ENCODE results near the gene ZXDA.
"Not testable (repeated sequence)": the region's sequence is repeated elsewhere in the genome, so short reads cannot be mapped to it uniquely, and the experiment has no call there.

ZXDA gene, protein sequence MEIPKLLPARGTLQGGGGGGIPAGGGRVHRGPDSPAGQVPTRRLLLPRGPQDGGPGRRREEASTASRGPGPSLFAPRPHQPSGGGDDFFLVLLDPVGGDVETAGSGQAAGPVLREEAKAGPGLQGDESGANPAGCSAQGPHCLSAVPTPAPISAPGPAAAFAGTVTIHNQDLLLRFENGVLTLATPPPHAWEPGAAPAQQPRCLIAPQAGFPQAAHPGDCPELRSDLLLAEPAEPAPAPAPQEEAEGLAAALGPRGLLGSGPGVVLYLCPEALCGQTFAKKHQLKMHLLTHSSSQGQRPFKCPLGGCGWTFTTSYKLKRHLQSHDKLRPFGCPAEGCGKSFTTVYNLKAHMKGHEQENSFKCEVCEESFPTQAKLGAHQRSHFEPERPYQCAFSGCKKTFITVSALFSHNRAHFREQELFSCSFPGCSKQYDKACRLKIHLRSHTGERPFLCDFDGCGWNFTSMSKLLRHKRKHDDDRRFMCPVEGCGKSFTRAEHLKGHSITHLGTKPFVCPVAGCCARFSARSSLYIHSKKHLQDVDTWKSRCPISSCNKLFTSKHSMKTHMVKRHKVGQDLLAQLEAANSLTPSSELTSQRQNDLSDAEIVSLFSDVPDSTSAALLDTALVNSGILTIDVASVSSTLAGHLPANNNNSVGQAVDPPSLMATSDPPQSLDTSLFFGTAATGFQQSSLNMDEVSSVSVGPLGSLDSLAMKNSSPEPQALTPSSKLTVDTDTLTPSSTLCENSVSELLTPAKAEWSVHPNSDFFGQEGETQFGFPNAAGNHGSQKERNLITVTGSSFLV

DNA sequence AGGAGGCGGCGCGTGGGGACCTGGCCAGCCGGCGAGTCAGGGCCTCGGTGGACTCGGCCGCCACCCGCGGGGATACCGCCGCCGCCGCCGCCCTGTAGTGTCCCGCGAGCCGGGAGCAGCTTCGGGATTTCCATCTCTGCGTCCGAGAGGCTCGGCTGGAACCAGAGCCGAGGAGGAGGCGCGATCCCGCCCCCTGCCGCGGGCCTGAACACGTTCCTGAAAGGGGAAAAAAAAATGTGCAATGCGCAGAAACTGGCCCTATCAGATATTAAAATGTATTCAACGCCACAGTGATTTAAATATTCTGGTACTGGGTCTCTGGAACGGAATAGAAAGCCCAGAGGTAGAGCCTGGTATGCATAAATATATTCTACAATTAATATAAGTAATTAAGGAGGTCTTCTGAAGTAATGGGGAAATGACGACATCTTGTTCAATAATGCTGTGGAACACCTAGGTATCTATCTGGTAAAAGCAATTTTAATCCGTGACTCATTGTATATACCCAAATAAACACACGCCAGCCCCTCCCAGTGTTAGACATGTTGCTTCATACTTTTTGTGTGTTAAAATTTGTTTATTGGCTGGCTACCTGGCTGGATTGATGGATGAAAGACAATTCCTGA is at the start of gene ZXDA:
TSS of gene ZXDA (minus strand) at position 172 of the 626 bp plus-strand sequence. CDS start at position 134, 38 bp downstream.
- peak; percentile 68 for ATAC-seq
- DNase-seq (ENCODE audit: low spot score in 2 of 2); H3K36me3 Mint-ChIP-seq; H3K9me3 Mint-ChIP-seq: not testable (repeated sequence)
- Mint-ChIP-seq H3K4me3 (peak within 1 kb of the TSS; percentile 61), H3K4me1 (peaks cover 23% of the 10 kb centered on the region), H3K27ac (peak within 1 kb of the TSS; percentile 90)

DNA sequence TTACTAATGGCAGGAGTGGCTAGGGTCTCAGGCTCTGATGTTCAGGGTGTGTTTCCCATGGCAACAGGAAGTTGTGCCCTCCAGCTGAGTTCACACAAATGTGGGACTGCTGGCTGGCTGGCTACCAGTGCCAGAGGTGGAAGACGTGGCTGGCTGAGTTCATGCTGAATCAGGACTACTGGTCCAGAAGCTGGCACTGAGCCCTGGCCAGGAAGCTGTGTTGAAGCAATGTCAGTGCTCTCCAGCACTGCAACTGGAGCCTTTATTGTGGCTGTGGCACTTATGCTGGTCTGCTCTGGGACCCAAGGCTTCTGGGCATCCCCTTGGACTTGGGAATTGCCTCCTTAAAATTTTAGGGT is 42.0 kb upstream of the ZXDA start:
- Mint-ChIP-seq H3K9me3 (peaks cover 3% of the 10 kb centered on the region), H3K4me3 (no peak overlapping the region), H3K36me3 (no peaks in the 10 kb centered on the region), H3K4me1 (no peaks in the 10 kb centered on the region), H3K27ac (no peak overlapping the region)
- DNase-seq (ENCODE audit: low spot score in 2 of 2) (no peak), ATAC-seq (no peak)

DNA sequence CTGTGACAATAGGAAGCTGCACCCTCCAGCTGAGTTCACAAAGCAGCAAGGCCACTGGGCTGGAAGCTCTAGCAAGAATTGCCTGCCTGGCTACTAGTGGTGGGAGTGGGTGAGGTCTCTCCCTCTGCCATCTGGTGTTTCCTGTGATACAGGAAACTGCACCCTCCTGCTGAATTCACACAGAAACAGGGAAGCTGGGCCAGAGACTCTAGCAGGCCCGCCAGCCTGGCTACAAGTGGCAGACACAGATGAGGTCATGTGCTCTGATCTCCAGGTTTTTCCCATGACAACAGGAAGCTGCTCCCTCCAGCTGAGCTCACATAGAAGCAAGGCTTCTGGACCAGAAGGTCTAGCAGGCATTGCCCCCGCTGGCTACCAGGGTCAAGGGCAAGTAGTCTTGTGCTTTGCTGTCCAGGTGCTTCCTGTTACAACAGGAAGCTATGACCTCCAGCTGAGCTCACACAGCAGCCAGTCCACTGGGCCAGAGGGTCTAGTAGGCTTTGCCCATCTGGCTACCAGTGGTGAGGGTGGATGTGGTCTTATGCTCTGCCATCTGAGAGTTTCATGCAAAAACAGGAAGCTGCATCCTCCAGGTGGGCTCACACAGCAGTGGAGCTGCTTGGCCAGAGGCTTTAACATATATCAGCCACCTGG is 41.5 kb upstream of the ZXDA start:
- Mint-ChIP-seq H3K27ac (no peak overlapping the region), H3K4me1 (no peaks in the 10 kb centered on the region), H3K9me3 (peaks cover 3% of the 10 kb centered on the region), H3K36me3 (no peaks in the 10 kb centered on the region), H3K4me3 (no peak overlapping the region)
- DNase-seq (ENCODE audit: low spot score in 2 of 2) (no peak), ATAC-seq (no peak)

DNA sequence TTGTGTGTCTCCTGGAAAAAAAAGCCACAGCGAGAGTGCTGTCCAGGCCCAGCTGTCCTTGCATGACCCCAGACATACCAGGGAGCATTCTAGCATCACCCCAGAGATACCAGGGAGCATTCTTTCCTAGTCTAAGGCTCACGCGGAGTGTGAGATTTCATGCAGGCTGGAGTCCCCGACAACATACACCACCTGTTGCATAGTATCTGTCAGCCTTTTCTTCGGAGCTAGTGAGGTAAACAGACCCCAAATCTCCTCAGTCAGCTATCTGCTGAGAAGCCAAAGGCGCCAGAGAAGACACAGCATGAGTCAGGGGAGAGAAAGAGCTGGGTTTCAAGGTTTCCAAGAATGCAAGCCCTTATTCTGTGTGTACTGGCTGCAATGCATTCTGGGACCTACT is 23.1 kb upstream of the ZXDA start:
- ATAC-seq (no peak), DNase-seq (ENCODE audit: low spot score in 2 of 2) (no peak)
- Mint-ChIP-seq H3K4me3 (no peak overlapping the region), H3K27ac (no peak overlapping the region), H3K9me3 (no peaks in the 10 kb centered on the region), H3K4me1 (peaks cover 4% of the 10 kb centered on the region), H3K36me3 (no peaks in the 10 kb centered on the region)

DNA sequence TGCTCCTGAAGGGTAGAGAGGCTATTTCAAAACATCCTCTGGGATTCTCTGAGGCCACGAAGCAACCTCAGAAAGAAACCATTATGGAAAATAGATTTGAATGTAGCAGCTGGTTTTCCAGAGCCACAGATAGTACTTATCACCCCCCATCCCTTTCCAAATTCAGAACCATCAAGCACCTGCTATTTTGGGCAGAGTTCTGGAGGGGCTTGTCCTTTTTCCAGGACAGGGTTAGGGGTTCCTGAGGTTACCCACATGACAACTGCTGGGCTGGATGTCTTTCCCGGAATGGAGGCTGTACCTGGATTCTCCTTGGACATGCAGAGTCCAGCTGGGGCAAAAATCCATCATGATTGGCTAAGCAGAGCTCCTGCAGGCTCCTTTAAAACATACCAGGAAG is 22.0 kb upstream of the ZXDA start:
- no peak for ATAC-seq
- H3K4me1 Mint-ChIP-seq = peaks cover 4% of the 10 kb centered on the region
- H3K4me3 Mint-ChIP-seq = no peak overlapping the region
- no peak overlapping the region for H3K27ac Mint-ChIP-seq
- H3K9me3 Mint-ChIP-seq = no peaks in the 10 kb centered on the region
- no peak for DNase-seq (ENCODE audit: low spot score in 2 of 2)
- H3K36me3 Mint-ChIP-seq = no peaks in the 10 kb centered on the region

DNA sequence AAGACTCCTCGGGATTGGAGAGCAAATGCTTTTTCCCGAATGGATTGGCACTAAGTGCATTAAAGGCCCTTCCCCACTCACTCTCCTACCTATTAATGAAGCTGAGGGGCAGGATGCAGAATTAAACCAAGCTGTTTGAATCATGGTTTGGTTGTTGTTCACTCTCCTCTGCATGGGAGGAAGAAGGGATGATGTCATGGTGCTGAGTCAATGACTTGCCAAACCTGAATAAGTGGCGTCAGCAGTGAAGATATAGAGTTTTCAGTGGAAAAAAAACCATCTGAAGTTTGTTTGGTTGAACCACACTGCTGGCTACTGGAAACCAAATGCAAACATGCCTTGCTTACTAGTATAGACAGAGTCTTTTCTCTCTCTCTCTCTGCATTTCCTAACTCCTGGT is 19.8 kb upstream of the ZXDA start:
- Mint-ChIP-seq H3K4me1 (peaks cover 4% of the 10 kb centered on the region), H3K4me3 (no peak overlapping the region), H3K36me3 (no peaks in the 10 kb centered on the region), H3K9me3 (no peaks in the 10 kb centered on the region), H3K27ac (no peak overlapping the region)
- peak; percentile 85 for ATAC-seq
- no peak for DNase-seq (ENCODE audit: low spot score in 2 of 2)

DNA sequence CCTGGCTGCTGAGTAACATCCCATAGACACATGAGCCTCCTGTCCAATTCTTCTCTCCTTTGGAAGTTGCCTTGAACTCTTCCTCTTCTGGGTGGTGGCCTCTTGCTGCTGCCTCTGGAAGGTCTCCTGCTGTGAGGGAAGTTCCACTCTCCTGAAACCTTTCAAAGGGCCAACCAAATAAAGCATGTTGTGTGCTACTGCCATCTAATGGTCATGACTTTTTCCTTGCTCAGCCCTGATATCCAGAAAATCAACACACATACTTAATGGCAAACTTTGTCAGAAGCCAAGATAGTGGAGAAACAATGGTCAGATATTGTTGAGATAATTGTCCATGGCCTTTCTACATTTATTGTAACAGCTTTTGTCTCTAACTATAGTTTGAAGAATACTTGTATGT is 19.1 kb upstream of the ZXDA start:
- H3K4me3 Mint-ChIP-seq = no peak overlapping the region
- ATAC-seq = no peak
- H3K36me3 Mint-ChIP-seq = no peaks in the 10 kb centered on the region
- H3K9me3 Mint-ChIP-seq = no peaks in the 10 kb centered on the region
- H3K27ac Mint-ChIP-seq = no peak overlapping the region
- no peak for DNase-seq (ENCODE audit: low spot score in 2 of 2)
- peaks cover 4% of the 10 kb centered on the region for H3K4me1 Mint-ChIP-seq

DNA sequence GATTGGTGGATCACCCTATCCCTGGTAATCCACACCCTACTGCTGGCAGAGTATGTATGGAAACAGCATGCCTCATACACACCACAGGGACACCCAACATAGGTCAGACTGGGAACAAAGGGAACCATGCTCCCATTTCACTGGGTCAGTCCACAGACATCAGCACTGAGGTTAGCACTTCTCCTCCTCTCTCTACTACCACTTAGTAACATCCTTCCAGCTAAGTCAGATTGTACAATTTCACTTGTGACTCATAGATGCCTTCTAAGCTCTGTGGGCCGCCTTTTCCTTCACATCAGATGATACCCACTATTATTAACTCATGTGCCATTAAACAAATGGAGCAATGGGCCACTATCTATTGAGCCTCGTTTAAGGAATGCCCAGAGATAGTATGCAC is 15.5 kb upstream of the ZXDA start:
- DNase-seq (ENCODE audit: low spot score in 2 of 2) (no peak), ATAC-seq (peak; percentile 73)
- H3K27ac Mint-ChIP-seq = no peak overlapping the region
- peaks cover 4% of the 10 kb centered on the region for H3K4me1 Mint-ChIP-seq
- no peaks in the 10 kb centered on the region for H3K9me3 Mint-ChIP-seq
- H3K36me3 Mint-ChIP-seq = no peaks in the 10 kb centered on the region
- H3K4me3 Mint-ChIP-seq = no peak overlapping the region

DNA sequence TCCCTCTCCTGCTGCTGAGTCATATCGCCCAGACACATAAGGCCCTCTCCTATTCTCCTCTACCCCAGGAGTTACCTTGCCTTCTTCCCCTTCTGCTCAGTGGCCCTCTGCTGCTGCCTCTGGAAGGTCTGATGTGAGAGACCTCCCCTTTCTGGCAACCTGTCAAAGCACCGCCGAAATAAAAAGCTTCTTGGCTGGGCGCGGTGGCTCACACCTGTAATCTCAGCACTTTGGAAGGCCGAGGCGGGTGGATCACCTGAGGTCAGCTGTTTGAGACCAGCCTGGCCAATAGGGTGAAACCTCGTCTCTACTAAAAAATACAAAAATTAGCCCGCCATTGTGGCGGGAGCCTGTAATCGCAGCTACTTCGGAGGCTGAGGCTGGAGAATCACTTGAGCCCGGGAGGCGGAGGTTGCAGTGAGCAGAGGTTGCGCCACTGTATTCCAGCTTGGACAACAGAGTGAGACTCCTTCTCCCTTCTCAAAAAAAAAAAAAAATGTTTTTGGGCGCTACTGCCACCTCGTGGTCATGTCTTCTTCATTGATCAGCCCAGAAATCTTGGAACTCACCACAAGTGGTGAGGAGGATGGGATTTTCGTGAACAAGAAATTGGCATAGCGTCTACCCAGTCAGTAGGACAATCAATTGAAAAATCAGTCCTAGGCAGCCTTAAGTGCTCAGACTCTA is 8.6 kb upstream of the ZXDA start:
- no peak overlapping the region for H3K4me3 Mint-ChIP-seq
- no peaks in the 10 kb centered on the region for H3K4me1 Mint-ChIP-seq
- no peak overlapping the region for H3K27ac Mint-ChIP-seq
- H3K36me3 Mint-ChIP-seq = no peaks in the 10 kb centered on the region
- ATAC-seq (no peak), DNase-seq (ENCODE audit: low spot score in 2 of 2) (no peak)
- H3K9me3 Mint-ChIP-seq = no peaks in the 10 kb centered on the region

DNA sequence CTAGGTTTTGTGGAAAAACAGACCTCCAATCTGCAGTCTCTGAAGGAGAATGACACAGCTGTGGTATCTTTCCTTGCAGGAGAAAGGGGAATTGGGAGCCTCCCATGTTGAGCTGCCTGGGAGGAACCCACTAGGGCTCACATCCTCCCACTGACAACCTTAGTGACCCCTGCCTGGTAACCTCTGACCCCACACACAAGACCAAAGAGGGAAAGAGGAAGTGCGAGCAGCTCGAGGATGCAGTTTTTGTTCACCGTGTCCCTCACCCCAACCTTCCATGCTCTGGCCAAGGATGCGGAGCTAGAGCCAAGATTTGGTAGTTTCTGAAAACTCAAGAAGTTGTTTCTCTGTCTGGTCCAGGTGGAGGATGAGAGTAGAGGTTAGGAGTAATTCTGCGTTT is 5.4 kb upstream of the ZXDA start:
- peaks cover 9% of the 10 kb centered on the region for H3K4me1 Mint-ChIP-seq
- DNase-seq (ENCODE audit: low spot score in 2 of 2) (no peak), ATAC-seq (no peak)
- no peaks in the 10 kb centered on the region for H3K36me3 Mint-ChIP-seq
- H3K9me3 Mint-ChIP-seq = no peaks in the 10 kb centered on the region
- no peak overlapping the region for H3K4me3 Mint-ChIP-seq
- no peak overlapping the region for H3K27ac Mint-ChIP-seq

DNA sequence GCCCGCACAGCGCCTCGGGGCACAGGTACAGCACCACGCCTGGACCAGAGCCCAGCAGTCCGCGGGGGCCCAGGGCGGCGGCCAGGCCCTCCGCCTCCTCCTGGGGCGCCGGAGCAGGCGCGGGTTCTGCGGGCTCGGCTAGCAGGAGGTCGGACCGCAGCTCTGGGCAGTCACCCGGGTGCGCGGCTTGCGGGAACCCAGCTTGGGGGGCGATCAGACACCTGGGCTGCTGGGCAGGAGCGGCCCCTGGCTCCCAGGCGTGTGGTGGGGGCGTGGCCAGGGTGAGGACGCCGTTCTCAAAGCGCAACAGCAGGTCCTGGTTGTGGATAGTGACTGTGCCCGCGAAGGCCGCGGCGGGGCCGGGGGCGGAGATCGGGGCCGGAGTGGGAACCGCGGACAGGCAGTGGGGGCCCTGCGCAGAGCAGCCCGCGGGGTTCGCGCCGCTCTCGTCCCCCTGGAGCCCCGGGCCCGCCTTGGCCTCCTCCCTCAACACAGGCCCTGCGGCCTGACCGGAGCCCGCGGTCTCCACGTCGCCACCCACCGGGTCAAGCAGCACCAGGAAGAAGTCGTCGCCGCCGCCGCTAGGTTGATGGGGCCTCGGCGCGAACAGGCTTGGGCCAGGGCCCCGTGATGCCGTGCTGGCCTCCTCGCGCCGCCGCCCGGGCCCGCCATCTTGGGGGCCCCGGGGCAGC is 517 bp downstream of the ZXDA start:
- H3K36me3 Mint-ChIP-seq, H3K9me3 Mint-ChIP-seq: not testable (repeated sequence)
- Mint-ChIP-seq H3K4me1 (peaks cover 29% of the 10 kb centered on the region), H3K27ac (peak overlapping the region; percentile 90), H3K4me3 (peak overlapping the region; percentile 61)
- DNase-seq (ENCODE audit: low spot score in 2 of 2) (peak; percentile 10 to 62), ATAC-seq (peak; percentile 89)

DNA sequence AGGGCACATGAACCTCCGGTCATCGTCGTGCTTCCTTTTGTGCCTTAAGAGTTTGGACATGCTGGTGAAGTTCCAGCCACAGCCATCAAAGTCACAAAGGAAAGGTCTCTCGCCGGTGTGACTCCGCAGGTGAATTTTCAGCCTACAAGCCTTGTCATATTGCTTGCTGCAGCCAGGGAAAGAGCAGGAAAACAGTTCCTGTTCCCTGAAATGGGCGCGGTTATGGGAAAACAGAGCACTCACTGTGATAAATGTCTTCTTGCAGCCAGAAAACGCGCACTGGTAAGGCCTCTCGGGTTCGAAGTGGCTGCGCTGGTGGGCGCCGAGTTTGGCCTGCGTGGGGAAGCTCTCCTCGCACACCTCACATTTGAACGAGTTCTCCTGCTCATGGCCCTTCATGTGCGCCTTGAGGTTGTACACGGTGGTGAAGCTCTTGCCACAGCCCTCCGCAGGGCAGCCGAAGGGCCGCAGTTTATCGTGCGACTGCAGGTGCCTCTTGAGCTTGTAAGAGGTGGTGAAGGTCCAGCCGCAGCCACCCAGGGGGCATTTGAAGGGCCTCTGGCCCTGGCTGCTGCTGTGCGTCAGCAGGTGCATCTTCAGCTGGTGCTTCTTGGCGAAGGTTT is 1.2 kb downstream of the ZXDA start:
- not testable (repeated sequence) for H3K27ac Mint-ChIP-seq; DNase-seq (ENCODE audit: low spot score in 2 of 2); H3K9me3 Mint-ChIP-seq; H3K36me3 Mint-ChIP-seq; ATAC-seq
- H3K4me1 Mint-ChIP-seq = peaks cover 29% of the 10 kb centered on the region
- peak overlapping the region; percentile 61 for H3K4me3 Mint-ChIP-seq

DNA sequence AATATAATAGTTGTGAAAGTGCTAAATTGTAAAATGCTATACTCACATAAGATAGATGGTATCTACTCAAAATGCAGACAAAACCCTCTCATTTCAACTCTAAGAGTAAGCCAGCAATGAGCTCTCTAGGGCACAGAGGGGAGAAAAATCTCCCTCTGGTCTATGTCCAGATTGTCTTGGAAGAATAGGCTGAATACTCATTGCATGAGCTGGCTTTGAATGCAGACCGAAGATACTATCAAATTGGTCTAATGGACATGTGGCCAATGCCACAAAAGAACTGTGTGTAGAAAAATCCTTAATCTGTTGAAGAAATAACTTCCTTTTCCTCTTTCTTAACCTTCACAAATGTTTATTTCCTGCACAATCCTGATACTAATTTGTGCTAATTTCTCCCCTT is 3.5 kb downstream of the ZXDA start:
- no peak for DNase-seq (ENCODE audit: low spot score in 2 of 2)
- Mint-ChIP-seq H3K4me3 (peak overlapping the region; percentile 29), H3K36me3 (peaks cover 6% of the 10 kb centered on the region), H3K4me1 (peaks cover 43% of the 10 kb centered on the region), H3K27ac (peak overlapping the region; percentile 58), H3K9me3 (no peaks in the 10 kb centered on the region)
- no peak for ATAC-seq

DNA sequence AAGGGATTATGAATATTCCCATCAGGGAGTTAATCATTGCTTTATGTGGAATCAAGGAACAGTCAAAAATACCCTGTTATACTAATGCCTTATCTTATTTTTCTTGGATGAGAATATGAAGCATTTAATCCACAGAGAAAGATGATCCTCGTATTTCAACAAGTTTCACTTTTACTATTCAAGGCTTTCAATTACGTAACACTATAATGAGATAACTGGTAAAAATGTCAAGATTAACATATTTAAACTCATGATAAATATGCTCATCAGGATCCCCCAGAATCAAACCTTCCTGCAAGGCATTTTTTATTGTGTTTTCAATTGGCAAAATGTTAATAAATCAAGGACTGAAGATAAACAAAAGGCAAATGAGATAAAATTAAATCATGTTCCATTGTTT is 5.1 kb downstream of the ZXDA start:
- Mint-ChIP-seq H3K4me3 (peak overlapping the region; percentile 36), H3K27ac (peak overlapping the region; percentile 34), H3K4me1 (peaks cover 33% of the 10 kb centered on the region), H3K36me3 (peaks cover 6% of the 10 kb centered on the region), H3K9me3 (no peaks in the 10 kb centered on the region)
- ATAC-seq (no peak), DNase-seq (ENCODE audit: low spot score in 2 of 2) (no peak)
